HG03066 (cell line): ENCODE results near the gene DOC2A.

Experiments used
- ATAC-seq: cut with Tn5 transposase; IDR thresholded peaks from one replicate; pipeline ENCODE4 v1.9.1; 2021; ENCODE audit warnings: low read depth; ENCODE audit not compliant: unreplicated experiment

Gene DOC2A

DNA sequence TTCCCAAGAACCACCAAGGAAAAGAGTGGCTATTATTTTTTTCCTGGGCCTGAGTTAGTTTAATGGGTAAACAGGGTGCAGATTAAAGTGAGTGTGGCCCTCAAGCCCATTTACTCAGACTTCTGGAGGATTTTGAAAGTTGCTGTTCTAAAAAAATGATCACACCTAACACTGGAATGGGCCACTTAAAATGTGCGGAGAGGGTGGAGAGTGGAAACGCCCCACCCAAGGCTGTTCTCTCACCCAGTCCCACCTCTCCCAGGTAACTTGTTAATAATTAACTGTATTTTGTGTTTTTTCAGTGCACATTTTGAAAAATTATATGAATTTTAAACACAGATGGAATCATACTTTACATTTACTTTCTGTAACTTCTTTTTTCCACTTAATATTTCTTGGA lies 20.8 kb downstream of the DOC2A start:
- ATAC-seq = no peak

DNA sequence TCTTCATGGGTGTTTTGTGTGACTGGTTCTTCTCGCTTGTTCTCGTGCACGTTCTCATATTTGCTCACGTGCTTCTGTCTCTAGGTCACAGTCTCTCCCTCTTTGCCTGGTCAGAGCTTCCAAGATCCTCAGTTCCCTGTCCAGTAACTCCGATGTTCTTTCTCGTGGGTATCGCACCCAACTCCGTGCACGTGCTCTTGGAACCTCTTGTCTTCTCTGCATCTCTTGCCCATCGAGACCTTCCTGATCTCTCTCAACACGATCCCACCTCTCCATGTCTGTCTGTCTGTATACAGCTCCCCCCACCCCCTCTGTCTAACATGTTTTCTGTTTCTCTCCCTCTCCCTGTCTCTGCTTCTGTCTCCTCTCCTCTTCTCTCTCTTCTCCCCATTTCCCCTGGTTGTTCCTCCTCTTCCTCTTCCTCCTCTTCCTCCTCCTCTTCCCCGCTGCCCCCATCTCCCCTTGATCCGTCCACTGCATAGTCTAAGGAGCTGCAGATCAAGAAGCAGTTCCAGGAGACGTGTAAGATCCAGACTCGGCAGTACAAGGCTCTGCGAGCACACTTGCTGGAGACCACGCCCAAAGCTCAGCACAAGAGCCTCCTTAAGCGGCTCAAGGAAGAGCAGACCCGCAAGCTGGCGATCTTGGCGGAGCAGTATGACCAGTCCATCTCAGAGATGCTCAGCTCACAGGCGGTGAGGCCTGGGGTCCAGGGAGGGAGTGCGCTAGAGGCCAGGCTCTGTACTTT lies 21.5 kb downstream of the DOC2A start:
- ATAC-seq = no peak

DNA sequence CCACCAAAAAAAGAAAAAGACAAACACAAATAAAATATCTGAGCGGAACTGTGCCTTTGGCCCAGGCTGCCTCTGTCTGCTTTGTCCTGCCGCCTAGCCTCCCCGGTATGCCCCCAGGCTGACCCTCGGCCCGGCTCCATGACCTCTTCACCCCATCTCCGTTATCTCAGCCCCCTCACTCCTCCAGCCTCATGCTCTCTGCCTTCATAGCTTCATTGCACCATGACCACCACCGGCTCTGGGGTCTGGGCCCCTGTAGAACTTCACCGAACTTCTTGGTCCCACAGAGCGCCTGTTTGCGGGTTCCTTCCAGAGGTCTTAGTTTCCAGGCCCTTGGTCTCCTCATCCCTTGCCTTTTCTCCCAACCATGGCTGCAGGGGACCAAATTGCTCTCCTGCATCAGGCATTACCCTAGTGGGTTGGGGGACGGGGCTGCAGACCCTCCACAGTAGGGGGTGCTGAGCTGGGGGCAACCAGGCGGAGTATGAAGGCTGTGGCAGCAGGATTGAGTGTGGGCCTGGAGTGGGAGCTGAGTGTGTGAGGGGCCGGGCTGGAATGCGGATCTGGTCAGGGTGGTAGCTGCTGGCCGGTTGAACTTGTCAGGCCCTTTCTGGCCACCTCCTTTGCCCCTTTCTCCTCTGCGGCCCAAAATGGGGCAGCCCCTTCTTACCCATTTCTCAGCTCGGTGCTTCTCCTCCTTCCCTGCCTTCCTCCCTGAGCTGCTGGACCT lies 22.3 kb downstream of the DOC2A start:
- no peak for ATAC-seq

GRCh38 chr16:29987371-29988085 lies 23.3 kb downstream of the DOC2A start:
- no peak for ATAC-seq

DNA sequence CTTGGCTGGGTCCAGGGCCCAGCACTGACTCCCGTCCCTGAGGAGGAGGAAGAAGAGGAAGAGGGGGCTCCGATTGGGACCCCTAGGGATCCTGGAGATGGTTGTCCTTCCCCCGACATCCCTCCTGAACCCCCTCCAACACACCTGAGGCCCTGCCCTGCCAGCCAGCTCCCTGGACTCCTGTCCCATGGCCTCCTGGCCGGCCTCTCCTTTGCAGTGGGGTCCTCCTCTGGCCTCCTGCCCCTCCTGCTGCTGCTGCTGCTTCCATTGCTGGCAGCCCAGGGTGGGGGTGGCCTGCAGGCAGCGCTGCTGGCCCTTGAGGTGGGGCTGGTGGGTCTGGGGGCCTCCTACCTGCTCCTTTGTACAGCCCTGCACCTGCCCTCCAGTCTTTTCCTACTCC lies 23.9 kb downstream of the DOC2A start:
- ATAC-seq = no peak

DNA sequence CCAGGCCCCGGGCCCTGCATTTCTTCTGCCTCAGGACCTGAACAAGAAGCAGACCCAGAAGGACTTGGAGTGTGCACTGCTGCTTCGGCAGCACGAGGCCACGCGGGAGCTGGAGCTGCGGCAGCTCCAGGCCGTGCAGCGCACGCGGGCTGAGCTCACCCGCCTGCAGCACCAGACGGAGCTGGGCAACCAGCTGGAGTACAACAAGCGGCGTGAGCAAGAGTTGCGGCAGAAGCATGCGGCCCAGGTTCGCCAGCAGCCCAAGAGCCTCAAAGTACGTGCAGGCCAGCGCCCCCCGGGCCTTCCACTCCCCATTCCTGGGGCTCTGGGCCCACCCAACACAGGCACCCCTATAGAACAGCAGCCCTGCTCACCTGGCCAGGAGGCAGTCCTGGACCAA lies 24.6 kb downstream of the DOC2A start:
- ATAC-seq = no peak

DNA sequence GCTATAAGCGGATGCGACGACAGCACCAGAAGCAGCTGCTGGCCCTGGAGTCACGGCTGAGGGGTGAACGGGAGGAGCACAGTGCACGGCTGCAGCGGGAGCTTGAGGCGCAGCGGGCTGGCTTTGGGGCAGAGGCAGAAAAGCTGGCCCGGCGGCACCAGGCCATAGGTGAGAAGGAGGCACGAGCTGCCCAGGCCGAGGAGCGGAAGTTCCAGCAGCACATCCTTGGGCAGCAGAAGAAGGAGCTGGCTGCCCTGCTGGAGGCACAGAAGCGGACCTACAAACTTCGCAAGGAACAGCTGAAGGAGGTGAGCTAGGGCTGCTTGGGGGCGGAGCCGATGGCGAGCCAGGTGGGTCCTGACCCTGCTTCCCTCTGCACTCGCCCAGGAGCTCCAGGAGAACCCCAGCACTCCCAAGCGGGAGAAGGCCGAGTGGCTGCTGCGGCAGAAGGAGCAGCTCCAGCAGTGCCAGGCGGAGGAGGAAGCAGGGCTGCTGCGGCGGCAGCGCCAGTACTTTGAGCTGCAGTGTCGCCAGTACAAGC lies 25.5 kb downstream of the DOC2A start:
- no peak for ATAC-seq

GRCh38 chr16:29984764-29985147 lies 26.1 kb downstream of the DOC2A start:
- ATAC-seq = no peak

DNA sequence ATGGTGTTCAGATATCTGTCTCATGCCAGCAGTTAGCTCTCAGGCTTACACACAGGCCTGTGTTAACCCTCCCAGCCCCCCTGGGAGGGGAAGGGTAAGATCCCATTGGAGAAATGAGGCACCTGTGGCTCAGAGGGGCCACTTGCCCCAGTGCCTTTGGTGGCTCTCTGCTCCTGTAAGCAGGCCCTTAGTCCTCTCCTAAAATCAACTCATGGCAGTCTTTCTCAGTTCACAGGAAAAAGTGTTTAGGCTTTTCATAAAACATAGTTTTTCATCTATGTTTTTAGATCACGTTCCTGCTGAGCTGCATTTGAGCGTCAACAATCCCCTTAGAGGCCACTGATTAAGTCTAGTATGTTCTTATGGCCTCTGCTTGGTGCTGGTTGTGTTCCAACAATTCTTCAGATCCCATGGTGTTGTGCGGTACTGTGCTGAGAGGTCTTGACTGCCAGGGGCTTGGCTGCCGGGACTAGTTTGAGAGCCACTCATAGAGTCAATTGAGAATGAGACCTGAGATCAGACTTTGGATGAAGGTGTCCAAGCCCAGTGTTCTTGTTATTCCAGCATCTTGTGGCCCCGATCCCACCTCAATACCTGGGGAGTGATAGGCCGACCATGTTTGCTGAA lies 26.6 kb downstream of the DOC2A start:
- no peak for ATAC-seq

GRCh38 chr16:29983420-29984136 lies 27.2 kb downstream of the DOC2A start:
- no peak for ATAC-seq

- no peak for ATAC-seq
These were observed 28.0 kb downstream of the DOC2A start for GRCh38 chr16:29982560-29983419.

DNA sequence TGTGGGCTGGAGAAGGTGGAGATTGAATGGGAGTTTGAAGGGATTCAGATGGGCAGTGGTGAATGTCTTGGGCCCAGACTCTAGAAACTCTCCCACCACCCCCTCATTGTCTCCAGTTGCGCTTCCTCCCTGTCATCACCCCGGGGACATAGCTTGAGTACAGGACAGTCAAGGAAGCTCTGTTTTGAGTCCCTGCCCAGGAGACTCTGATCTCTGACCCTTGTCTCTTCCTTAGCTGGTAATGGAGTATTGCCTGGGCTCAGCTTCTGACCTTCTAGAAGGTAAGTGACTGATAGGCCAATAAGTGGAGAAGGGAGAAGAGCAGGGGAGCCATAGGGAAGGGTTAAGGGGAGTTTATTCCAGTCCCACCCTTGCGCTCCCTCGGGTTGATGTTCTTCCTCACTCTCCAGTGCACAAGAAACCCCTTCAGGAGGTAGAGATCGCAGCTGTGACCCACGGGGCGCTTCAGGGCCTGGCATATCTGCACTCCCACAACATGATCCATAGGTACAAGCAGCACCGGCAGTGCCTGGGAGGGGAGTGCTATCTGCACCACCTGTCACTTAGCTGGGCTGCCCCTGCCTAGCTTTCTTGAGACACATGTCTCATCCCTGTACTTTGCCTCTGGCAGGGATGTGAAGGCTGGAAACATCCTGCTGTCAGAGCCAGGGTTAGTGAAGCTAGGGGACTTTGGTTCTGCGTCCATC lies 32.1 kb downstream of the DOC2A start:
- no peak for ATAC-seq

DNA sequence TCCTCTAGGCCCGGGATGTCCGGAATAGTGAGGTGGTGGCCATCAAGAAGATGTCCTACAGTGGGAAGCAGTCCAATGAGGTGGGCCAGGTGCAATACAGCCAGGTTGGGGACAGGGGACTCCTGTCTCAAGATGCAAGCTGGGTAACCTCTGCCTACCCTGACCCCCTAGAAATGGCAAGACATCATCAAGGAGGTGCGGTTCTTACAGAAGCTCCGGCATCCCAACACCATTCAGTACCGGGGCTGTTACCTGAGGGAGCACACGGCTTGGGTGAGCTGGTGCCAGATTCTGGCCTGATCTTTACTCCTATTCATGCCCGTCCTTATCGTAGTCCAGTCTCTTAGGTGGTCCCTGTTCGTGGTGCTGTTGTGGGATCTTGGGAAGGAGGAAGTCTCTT lies 32.7 kb downstream of the DOC2A start:
- no peak for ATAC-seq

GRCh38 chr16:29977063-29977825 lies 33.6 kb downstream of the DOC2A start:
- no peak for ATAC-seq

GRCh38 chr16:29975811-29976511 lies 34.9 kb downstream of the DOC2A start:
- no peak for ATAC-seq

- ATAC-seq = no peak
These were observed 35.7 kb downstream of the DOC2A start for GRCh38 chr16:29975134-29975538.
